ENCODE measurements around the gene OSBPL5. TPM values are rescaled to one million over a fixed set of nuclear protein-coding genes. Genes with fewer than 3 reads are reported as not detected.
A peak's percentile ranks its signal among the peaks of the same experiment; 100 is the strongest.
"Not testable (repeated sequence)": the region's sequence is repeated elsewhere in the genome, so short reads cannot be mapped to it uniquely, and the experiment has no call there.

Gene OSBPL5
- total and polyA plus RNA-seq, 8 donors: 8.6 to 127 (median 25.2) TPM

DNA sequence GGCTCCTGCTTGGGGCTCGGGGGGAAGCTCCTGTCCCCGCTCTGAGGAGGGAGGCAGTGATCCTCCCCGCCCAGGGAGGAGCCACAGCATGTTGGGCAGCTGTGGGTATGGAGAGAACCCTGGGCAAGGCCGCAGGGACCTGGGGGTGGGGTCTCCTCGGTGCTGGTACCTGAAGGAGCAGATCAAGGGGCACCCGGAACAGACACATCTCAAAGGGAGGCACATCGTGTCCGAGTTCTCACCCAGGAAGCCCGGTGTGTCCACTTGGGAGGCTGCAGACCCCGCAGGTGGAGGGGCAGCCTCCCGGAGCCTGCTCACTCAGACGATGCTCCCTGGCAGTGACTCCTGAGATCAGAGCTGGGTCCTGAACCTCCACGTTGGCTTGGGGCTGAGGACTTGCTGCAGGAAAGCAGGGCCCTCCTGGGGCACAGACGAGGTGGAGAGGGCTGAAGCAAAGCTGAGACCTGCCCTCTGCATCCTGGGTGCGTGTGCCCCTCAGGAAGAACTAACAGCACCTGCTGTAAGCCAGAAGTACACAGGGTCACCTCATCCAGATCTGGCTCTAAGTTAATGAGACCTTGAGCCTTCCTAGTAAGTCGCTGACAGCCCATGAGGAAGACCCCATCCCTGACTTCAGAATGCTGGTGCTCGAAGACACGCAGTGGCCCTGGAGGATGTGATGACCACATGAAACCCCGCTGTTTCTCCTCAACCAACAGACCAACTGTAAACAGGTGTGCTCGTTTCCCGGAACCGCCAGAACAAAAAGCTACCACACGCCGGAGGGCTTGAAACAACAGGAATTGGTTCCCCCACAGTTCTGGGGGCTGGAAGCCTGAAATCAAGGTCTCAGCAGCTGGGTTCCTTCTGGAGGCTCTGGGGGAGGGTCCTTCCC lies 5.9 kb upstream of the OSBPL5 start:
- no peak for DNase-seq
- WGBS, 5 donors: 72 to 87% (median 77%) methylated on average over 10 to 24 of the region's 24 CpGs
- Histone ChIP-seq H3K9me3 (peaks cover 0 to 6% (median 1%) of the 10 kb centered on the region in 4 donors), H3K27me3 (peaks cover 0 to 10% (median 7%) of the 10 kb centered on the region in 3 donors), H3K4me1 (peaks cover 13 to 20% (median 16%) of the 10 kb centered on the region in 4 donors), H3K27ac (no peak overlapping the region), H3K4me3 (no peak overlapping the region), H3K36me3 (no peaks in the 10 kb centered on the region)
- no peak for TF ChIP-seq POLR2A (IDR thresholded peaks at IDR 0.05)
- TF ChIP-seq, protein P1, sequence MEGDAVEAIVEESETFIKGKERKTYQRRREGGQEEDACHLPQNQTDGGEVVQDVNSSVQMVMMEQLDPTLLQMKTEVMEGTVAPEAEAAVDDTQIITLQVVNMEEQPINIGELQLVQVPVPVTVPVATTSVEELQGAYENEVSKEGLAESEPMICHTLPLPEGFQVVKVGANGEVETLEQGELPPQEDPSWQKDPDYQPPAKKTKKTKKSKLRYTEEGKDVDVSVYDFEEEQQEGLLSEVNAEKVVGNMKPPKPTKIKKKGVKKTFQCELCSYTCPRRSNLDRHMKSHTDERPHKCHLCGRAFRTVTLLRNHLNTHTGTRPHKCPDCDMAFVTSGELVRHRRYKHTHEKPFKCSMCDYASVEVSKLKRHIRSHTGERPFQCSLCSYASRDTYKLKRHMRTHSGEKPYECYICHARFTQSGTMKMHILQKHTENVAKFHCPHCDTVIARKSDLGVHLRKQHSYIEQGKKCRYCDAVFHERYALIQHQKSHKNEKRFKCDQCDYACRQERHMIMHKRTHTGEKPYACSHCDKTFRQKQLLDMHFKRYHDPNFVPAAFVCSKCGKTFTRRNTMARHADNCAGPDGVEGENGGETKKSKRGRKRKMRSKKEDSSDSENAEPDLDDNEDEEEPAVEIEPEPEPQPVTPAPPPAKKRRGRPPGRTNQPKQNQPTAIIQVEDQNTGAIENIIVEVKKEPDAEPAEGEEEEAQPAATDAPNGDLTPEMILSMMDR (IDR thresholded peaks at IDR 0.05): no peak
- TF ChIP-seq EP300 (IDR thresholded peaks at IDR 0.05): no peak
- no peak for TF ChIP-seq POLR2AphosphoS5 (IDR thresholded peaks at IDR 0.05)
- intact Hi-C loops (cut with DNase I; ENCODE audit: low total_unique reads): no loop called here

DNA sequence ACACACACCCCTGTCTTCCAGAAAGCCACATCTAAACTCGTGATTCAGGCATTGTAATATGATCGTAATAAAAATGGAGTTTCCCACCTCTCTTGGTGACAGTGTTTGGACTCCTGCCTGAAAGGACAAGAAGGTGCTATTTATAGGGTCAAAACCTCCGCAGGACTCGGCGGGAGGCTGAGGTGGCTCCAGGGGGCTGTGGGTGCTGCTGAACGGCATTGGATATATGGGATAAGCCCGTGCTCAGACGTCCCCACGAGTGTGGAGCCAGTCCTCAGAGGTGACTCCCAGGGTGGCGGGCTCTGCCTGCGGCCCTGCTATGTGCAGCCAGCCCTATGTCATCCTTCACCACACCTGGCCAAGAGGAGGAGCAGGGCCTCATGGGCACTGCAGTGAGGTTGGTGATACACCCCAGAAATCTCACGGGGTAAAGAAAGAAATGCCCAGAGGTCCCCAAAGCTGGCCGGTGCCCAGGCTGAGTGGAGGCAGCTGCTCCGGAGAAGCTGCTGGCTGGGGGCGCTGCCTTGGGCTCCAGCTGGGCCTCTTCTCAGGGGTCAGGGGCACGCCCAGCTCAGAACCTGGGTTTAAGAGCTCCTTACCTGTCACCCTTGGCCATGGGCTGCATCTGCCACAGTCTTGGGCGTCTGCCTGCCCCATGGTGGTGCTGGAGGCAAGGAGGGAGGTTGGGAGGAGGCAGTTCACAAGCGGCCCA lies 5.1 kb upstream of the OSBPL5 start:
- DNase-seq: no peak

DNA sequence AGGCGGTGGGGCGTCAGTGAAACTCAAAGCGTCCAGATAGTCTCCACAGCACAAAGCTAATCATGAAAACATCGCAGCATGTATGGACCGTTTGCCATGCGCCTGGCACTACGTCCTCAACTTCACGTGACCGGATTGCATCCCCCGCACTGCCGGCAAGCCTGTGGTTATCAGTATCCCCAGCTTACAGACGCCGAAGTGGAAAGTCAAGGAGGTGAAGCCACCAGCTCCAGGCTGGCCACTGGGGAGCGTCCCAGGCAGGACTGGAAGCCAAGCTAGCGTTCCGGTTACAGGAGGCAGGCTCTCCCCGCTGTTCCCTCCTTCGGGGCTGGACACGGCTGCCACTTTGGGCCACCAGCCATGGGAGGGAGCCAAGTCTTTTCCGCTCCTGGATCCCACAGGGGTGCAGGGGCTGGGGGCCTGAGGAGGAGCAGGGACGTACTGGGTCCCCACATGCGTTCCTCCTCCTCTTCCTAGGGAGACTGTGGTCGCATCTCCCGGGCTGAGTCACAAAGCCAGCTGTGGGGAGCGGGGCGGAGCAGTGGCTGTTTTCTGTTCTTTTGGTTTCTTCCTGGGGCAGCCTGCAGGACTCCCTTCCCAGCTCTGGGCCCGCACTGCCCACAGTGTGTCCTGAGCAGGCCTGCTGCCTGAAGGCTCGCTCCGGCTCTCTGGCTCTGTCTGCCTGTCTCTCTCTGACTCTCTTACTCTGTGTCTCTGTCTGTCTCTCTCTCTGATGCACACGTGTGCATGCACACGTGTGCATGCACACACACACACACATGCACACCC lies 4.3 kb upstream of the OSBPL5 start:
- TF ChIP-seq POLR2A (IDR thresholded peaks at IDR 0.05): no peak
- TF ChIP-seq POLR2AphosphoS5 (IDR thresholded peaks at IDR 0.05): no peak
- TF ChIP-seq, protein P1 (IDR thresholded peaks at IDR 0.05): no peak
- TF ChIP-seq EP300 (IDR thresholded peaks at IDR 0.05): no peak
- peak; percentile 34 to 54 for DNase-seq
- peak overlapping the region in 4 of 5 donors; percentile 32 to 75 (median 48) for H3K27ac ChIP-seq
- no peaks in the 10 kb centered on the region for H3K36me3 ChIP-seq
- peaks cover 0 to 10% (median 7%) of the 10 kb centered on the region in 3 donors for H3K27me3 ChIP-seq
- H3K9me3 ChIP-seq: no peaks in the 10 kb centered on the region
- H3K4me3 ChIP-seq: peak overlapping the region; percentile 34 to 45 (median 41)
- intact Hi-C loops (cut with DNase I; ENCODE audit: low total_unique reads): no loop called here
- 2 to 7% (median 3%) methylated on average over 23 to 31 of the region's 31 CpGs for WGBS, 5 donors
- peaks cover 21 to 31% (median 26%) of the 10 kb centered on the region in 4 donors for H3K4me1 ChIP-seq

More for the DNA sequence above, 5.1 kb upstream of the OSBPL5 start:
- no peaks in the 10 kb centered on the region for H3K9me3 ChIP-seq
- no peak for TF ChIP-seq POLR2A (IDR thresholded peaks at IDR 0.05)
- TF ChIP-seq, protein P1 (IDR thresholded peaks at IDR 0.05): no peak
- TF ChIP-seq POLR2AphosphoS5 (IDR thresholded peaks at IDR 0.05): no peak
- TF ChIP-seq EP300 (IDR thresholded peaks at IDR 0.05): no peak
- 38 to 58% (median 55%) methylated on average over 11 to 18 of the region's 18 CpGs for WGBS, 5 donors
- H3K4me3 ChIP-seq: peak overlapping the region in 1 of 4 donors; percentile 41
- intact Hi-C loops (cut with DNase I; ENCODE audit: low total_unique reads): no loop called here
- H3K27me3 ChIP-seq: peaks cover 0 to 10% (median 7%) of the 10 kb centered on the region in 3 donors
- H3K36me3 ChIP-seq: no peaks in the 10 kb centered on the region
- H3K27ac ChIP-seq: peak overlapping the region in 2 of 5 donors; percentile 61 to 75
- peaks cover 21 to 28% (median 23%) of the 10 kb centered on the region in 4 donors for H3K4me1 ChIP-seq

DNA sequence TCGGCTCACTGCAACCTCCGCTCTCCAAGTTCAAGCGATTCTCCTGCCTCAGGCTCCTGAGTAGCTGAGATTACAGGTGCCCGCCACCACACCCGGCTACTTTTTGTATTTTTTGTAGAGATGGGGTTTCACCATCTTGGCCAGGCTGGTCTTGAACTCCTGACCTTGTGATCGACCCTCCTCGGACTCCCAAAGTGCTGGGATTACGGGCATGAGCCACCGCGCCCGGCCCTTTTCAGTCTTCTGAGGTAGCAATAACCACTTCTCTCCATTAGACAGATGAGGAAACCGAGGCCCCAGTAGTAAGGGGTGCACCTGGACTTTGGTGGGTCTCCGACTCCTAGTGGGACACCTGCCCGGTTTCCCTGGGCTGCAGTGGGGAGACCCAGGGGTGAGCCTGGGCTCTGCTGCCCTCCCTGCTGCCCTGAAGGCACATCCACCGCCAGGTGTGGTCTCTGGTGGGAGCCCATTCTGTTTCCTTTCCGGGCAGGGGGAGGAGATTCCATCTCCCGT lies 3.7 kb upstream of the OSBPL5 start:
- H3K27me3 ChIP-seq; H3K9me3 ChIP-seq; intact Hi-C loops (cut with DNase I; ENCODE audit: low total_unique reads); H3K36me3 ChIP-seq; DNase-seq: not testable (repeated sequence)
- H3K4me1 ChIP-seq: peaks cover 24 to 38% (median 32%) of the 10 kb centered on the region in 4 donors
- H3K27ac ChIP-seq: peak overlapping the region in 2 of 5 donors; percentile 61 to 75
- WGBS, 5 donors: 75 to 83% (median 77%) methylated on average over 16 to 17 of the region's 17 CpGs
- peak overlapping the region in 3 of 4 donors; percentile 34 to 41 (median 41) for H3K4me3 ChIP-seq

Data from stomach (tissue), 9 donors.